ENCODE measurements around the gene YTHDF1.

Gene YTHDF1

DNA sequence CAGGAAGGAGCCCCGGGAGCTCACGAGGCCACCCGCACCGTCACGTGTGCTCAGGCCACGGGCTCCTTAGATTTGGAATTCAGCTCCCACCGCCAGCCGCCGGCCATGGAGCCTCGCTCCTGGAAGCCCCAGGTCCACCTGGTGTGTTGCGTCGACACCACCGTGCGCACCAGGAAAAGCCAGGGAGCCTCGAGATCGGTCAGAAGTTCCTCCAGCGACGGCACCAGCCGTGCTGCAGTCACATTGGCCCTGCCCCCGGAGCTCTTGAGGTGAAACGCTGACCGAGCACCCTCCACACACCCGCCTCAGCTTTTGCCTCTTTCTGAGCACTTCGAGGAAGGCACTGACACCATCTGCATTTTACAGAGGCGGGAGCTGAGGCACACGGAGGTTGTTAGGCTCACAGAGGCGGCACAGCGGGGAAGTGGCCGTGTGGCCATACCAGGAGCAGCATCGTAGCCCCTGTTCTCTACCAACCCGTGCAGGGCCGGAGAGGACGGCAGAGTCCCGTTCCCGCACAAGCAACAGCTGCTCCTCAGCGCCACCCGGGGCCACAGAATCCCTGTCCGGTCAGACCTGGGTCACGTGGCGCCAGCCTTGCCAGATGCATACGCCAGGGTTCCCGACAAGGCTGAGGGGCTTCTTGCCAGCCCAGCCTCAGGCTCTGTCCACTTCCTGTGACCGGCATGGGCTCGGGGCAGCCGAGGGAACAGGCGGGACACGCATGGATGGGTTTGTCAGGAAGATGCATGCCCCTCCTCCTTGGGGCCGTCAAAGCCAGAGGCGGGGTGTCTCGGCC lies 30.8 kb upstream of the YTHDF1 start:
- Histone ChIP-seq H3K36me3 (no peaks in the 10 kb centered on the region), H3K9me3 (no peaks in the 10 kb centered on the region), H3K27me3 (peaks cover 80% of the 10 kb centered on the region), H3K4me1 (ENCODE audit: control insufficient read depth in 1 of 2, insufficient read depth in 1 of 2, low read depth in 1 of 2, low read length in 1 of 2) (no peaks in the 10 kb centered on the region), H3K4me3 (ENCODE audit: low read depth in 1 of 2, low read length in 1 of 2) (no peak overlapping the region), H3K27ac (no peak overlapping the region)
- TF ChIP-seq, protein P1, sequence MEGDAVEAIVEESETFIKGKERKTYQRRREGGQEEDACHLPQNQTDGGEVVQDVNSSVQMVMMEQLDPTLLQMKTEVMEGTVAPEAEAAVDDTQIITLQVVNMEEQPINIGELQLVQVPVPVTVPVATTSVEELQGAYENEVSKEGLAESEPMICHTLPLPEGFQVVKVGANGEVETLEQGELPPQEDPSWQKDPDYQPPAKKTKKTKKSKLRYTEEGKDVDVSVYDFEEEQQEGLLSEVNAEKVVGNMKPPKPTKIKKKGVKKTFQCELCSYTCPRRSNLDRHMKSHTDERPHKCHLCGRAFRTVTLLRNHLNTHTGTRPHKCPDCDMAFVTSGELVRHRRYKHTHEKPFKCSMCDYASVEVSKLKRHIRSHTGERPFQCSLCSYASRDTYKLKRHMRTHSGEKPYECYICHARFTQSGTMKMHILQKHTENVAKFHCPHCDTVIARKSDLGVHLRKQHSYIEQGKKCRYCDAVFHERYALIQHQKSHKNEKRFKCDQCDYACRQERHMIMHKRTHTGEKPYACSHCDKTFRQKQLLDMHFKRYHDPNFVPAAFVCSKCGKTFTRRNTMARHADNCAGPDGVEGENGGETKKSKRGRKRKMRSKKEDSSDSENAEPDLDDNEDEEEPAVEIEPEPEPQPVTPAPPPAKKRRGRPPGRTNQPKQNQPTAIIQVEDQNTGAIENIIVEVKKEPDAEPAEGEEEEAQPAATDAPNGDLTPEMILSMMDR (IDR thresholded peaks at IDR 0.05), result no peak

DNA sequence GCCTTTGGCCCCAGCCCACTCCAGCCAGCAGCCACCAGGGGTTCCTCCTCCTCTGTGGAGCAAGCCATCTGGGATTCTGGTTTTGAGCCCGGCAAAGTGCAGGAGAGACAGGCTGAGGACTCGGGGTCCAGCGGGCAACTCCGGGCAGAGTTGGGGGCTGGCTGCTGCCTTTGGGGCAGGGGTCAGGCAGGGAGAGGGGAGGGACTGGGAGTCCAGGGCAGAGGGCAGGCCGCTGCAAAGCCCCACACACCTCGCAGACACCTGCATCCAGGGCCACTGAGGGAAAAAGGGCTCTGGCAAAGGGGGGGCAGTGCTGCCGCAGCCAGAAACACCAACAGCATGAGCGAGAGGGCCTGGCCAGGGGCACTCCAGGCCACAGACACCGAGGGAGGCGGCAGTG lies 28.5 kb upstream of the YTHDF1 start:
- no peak overlapping the region for H3K27ac ChIP-seq
- no peak overlapping the region for H3K4me3 ChIP-seq (ENCODE audit: low read depth in 1 of 2, low read length in 1 of 2)
- peaks cover 58% of the 10 kb centered on the region for H3K27me3 ChIP-seq
- no peaks in the 10 kb centered on the region for H3K9me3 ChIP-seq
- TF ChIP-seq, protein P1 (IDR thresholded peaks at IDR 0.05), result no peak
- no peaks in the 10 kb centered on the region for H3K36me3 ChIP-seq
- no peaks in the 10 kb centered on the region for H3K4me1 ChIP-seq (ENCODE audit: control insufficient read depth in 1 of 2, insufficient read depth in 1 of 2, low read depth in 1 of 2, low read length in 1 of 2)

DNA sequence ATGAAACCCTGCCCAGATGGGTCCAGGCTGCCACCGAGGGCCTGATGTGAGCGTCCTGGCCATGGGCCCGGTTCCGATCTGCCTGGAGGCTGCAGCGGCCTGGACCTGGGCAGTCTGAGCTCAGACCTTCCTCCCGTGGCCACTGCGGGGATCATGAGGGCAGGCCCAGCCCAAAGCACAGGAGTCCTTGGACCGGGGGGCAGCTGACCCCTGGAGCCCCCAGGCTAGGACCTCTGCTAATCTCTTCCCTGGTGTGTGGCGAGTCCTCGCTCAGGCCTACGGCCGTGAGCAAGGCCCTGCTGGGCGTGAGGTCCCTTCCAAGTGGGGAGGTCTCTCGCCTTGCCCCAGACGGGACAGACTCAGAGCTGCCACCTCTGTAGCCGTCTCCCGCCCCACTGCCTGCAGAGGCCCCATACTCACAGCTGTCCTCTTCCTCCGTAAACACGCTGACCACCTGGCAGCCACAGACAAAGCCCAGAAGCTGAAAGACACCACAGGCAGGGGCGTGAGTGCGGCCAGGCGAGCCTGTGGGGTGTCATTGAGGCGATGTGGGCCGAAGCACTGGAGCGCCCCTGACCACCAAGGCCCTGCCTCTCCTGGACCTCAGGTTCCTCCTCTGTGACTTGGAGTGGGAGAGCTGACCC lies 27.8 kb upstream of the YTHDF1 start:
- no peaks in the 10 kb centered on the region for H3K4me1 ChIP-seq (ENCODE audit: control insufficient read depth in 1 of 2, insufficient read depth in 1 of 2, low read depth in 1 of 2, low read length in 1 of 2)
- H3K4me3 ChIP-seq (ENCODE audit: low read depth in 1 of 2, low read length in 1 of 2), result no peak overlapping the region
- TF ChIP-seq, protein P1 (IDR thresholded peaks at IDR 0.05), result no peak
- H3K27me3 ChIP-seq, result peaks cover 52% of the 10 kb centered on the region
- H3K27ac ChIP-seq, result no peak overlapping the region
- no peaks in the 10 kb centered on the region for H3K9me3 ChIP-seq
- H3K36me3 ChIP-seq, result no peaks in the 10 kb centered on the region

DNA sequence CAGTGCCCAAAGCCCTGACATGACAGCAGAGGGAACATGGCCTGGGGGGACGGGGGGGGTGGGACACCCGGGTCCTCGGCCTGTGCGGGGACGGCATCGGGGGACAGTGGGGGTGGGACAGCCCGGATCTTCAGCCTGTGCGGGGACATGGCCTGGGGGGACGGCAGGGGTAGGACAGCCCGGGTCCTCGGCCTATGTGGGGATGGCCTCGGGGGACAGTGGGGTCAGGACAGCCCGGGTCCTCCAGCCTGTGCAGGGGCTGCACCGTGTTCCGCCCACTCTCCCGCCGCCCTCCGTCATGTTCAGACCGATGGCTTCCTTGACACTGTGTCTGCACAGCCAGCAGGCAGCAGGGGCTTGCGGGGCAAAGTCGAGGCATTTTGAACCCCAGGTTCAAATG lies 26.8 kb upstream of the YTHDF1 start:
- no peak overlapping the region for H3K4me3 ChIP-seq (ENCODE audit: low read depth in 1 of 2, low read length in 1 of 2)
- H3K27me3 ChIP-seq, result peaks cover 42% of the 10 kb centered on the region
- H3K36me3 ChIP-seq, result no peaks in the 10 kb centered on the region
- no peaks in the 10 kb centered on the region for H3K4me1 ChIP-seq (ENCODE audit: control insufficient read depth in 1 of 2, insufficient read depth in 1 of 2, low read depth in 1 of 2, low read length in 1 of 2)
- TF ChIP-seq, protein P1 (IDR thresholded peaks at IDR 0.05), result no peak
- H3K9me3 ChIP-seq, result no peaks in the 10 kb centered on the region
- H3K27ac ChIP-seq, result no peak overlapping the region

DNA sequence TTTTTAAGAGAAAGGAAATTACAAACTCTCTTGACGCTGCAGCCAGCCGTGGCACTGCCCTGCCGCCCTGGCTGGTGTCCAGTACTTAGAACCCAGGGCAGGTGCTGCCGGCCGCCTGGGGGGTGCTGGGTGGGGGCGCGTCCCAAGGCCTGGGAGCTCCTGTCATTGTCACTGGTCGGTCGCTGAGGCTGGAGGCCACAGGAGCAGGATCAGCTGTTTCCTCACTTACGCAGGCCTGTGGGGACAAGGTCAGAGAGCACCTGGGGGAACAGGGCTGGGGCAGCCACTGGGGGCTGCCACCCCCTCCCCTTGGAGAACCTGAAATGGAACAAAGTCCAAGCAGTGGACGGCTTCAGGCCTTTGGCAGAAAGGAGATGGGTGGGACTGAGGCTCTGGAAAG lies 25.3 kb upstream of the YTHDF1 start:
- TF ChIP-seq, protein P1 (IDR thresholded peaks at IDR 0.05), result no peak
- H3K9me3 ChIP-seq, result no peaks in the 10 kb centered on the region
- H3K36me3 ChIP-seq, result no peaks in the 10 kb centered on the region
- no peak overlapping the region for H3K4me3 ChIP-seq (ENCODE audit: low read depth in 1 of 2, low read length in 1 of 2)
- no peaks in the 10 kb centered on the region for H3K4me1 ChIP-seq (ENCODE audit: control insufficient read depth in 1 of 2, insufficient read depth in 1 of 2, low read depth in 1 of 2, low read length in 1 of 2)
- peaks cover 27% of the 10 kb centered on the region for H3K27me3 ChIP-seq
- H3K27ac ChIP-seq, result no peak overlapping the region
